Lower lobe of right lung (tissue), 2 donors: Measurements from ENCODE around the gene ZNF212. TPM values are rescaled to one million over a fixed set of nuclear protein-coding genes. Genes with fewer than 3 reads are reported as not detected.

Experiments used
- ATAC-seq, 2 donors: fragments of 200-7000 bp; cut with Tn5 transposase; one replicate each; pipeline ENCODE4 v1.9.1; 2020 to 2022; ENCODE audit warnings: mild to moderate bottlenecking in 2 of 2, moderate library complexity in 2 of 2
- DNase-seq: peaks from one replicate; pipeline ENCODE4 v3.0.0-alpha.2; 2020
- H3K27ac ChIP-seq: fragments of 200-600 bp; one replicate; pipeline ENCODE4 v1.8.0; 2022
- H3K27me3 ChIP-seq: fragments of 200-600 bp; one replicate; pipeline ENCODE4 v1.8.0; 2022; ENCODE audit warnings: low read depth
- H3K36me3 ChIP-seq: fragments of 200-600 bp; one replicate; pipeline ENCODE4 v1.8.0; 2022; ENCODE audit warnings: mild to moderate bottlenecking
- H3K4me1 ChIP-seq: fragments of 200-600 bp; one replicate; pipeline ENCODE4 v1.8.0; 2022
- H3K4me3 ChIP-seq: fragments of 200-600 bp; one replicate; pipeline ENCODE4 v1.8.0; 2022; ENCODE audit warnings: mild to moderate bottlenecking
- H3K9me3 ChIP-seq: fragments of 200-600 bp; one replicate; pipeline ENCODE4 v1.8.0; 2022
- intact Hi-C: fragments of 100-400 bp; cut with DNase I; formaldehyde crosslinking; loops from one replicate; pipeline ENCODE4 v1.11.0; 2022
- total RNA-seq: library from RNA; stranded (reverse); fragmentation: NEBNext Ultra II Directional; extraction: Animal tissue kit (Norgen Biotek cat#: 25700); gene quantifications from one replicate; pipeline ENCODE4 v1.2.1, GENCODE V29; 2021
- TF ChIP-seq, protein P1 (sequence below): fragments of 200-600 bp; IDR thresholded peaks from one replicate; pipeline ENCODE4 v1.8.0; 2022; ENCODE audit warnings: antibody characterized with exemption, mild to moderate bottlenecking
- donor health status: DM: no; HTN: yes; CAD: no; lungs with severe emphysema.

Gene ZNF212
- total RNA-seq, 1 donor from 2014 or later: 10.5 TPM

DNA sequence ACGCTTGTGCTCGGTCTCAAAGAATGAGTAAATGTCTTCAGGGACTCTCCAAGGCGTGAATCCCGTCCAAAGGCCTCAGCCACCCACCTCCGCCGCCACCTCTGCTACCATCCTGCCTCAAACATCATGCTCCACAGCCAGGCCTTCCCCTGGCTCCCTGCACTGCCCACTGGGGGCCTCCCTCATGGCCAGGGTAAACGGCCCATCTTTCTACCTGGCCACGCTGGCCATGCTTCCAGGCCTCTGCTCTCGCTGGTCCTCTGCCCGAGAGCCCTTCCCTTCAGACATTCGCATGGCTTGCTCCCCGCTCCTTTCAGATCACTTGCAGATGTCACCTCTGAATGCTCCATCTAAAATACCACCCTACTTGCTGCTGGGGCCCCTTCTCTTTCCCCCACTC lies 62.8 kb downstream of the ZNF212 start:
- no peaks in the 10 kb centered on the region for H3K27me3 ChIP-seq
- H3K9me3 ChIP-seq: no peaks in the 10 kb centered on the region
- H3K4me1 ChIP-seq: no peaks in the 10 kb centered on the region
- ATAC-seq (no peak), DNase-seq (no peak)
- H3K27ac ChIP-seq: no peak overlapping the region
- TF ChIP-seq, protein P1, sequence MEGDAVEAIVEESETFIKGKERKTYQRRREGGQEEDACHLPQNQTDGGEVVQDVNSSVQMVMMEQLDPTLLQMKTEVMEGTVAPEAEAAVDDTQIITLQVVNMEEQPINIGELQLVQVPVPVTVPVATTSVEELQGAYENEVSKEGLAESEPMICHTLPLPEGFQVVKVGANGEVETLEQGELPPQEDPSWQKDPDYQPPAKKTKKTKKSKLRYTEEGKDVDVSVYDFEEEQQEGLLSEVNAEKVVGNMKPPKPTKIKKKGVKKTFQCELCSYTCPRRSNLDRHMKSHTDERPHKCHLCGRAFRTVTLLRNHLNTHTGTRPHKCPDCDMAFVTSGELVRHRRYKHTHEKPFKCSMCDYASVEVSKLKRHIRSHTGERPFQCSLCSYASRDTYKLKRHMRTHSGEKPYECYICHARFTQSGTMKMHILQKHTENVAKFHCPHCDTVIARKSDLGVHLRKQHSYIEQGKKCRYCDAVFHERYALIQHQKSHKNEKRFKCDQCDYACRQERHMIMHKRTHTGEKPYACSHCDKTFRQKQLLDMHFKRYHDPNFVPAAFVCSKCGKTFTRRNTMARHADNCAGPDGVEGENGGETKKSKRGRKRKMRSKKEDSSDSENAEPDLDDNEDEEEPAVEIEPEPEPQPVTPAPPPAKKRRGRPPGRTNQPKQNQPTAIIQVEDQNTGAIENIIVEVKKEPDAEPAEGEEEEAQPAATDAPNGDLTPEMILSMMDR: no peak
- H3K36me3 ChIP-seq: no peaks in the 10 kb centered on the region
- intact Hi-C loops: no loop called here
- H3K4me3 ChIP-seq: no peak overlapping the region

DNA sequence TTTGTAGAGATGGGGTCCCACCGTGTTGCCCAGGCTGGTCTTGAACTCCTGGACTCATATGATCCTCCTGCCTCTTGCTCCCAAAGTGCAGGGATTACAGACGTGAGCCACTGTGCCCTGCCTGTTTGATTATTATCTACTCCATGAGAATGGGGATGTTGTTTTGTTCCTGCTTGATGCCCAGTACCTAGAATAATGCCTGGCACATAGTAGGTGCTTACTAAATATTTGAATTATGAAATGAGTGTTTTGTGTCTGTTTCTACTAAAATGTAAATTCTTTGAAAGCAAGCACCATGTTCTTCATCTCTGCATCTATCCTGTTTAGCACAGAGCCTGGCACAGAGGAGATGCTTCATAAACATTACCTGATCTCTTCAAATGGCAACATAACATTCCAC lies 63.4 kb downstream of the ZNF212 start:
- H3K27ac ChIP-seq: no peak overlapping the region
- intact Hi-C loops: no loop called here
- no peaks in the 10 kb centered on the region for H3K9me3 ChIP-seq
- ATAC-seq: no peak
- H3K36me3 ChIP-seq: no peaks in the 10 kb centered on the region
- no peak overlapping the region for H3K4me3 ChIP-seq
- DNase-seq: no peak
- TF ChIP-seq, protein P1: no peak
- no peaks in the 10 kb centered on the region for H3K4me1 ChIP-seq
- H3K27me3 ChIP-seq: no peaks in the 10 kb centered on the region

DNA sequence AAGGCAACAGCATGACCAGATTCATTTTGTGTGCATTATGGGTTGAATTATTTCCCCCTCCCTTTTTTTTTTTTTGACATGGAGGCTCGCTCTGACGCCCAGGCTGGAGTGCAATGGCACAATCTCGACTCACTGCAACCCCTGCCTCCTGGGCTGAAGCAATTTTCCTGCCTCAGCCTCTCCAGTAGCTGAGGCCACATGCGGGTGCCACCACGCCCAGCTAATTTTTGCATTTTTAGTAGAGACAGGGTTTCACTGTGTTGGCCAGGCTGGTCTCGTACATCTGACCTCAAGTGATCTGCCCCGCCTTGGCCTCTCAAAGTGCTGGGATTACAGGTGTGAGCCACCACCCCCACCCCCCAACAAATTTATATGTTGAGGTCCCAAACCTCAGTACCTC lies 64.6 kb downstream of the ZNF212 start:
- Histone ChIP-seq H3K4me3 (no peak overlapping the region), H3K36me3 (no peaks in the 10 kb centered on the region), H3K27me3 (no peaks in the 10 kb centered on the region), H3K27ac (no peak overlapping the region), H3K9me3 (no peaks in the 10 kb centered on the region), H3K4me1 (no peaks in the 10 kb centered on the region)
- DNase-seq (no peak), ATAC-seq (no peak)
- intact Hi-C loops: no loop called here
- TF ChIP-seq, protein P1: no peak

Other genes starting within 250 kb of the ZNF212 start
- 123 TPM for gene PDIA4, start 211.1 kb upstream of the ZNF212 start, total RNA-seq
- gene ZNF786, start 148.9 kb upstream of the ZNF212 start, total RNA-seq: 5.4 TPM
- 1.2 TPM for gene ZNF425, start 113.3 kb upstream of the ZNF212 start, total RNA-seq
- gene ZNF398, start 92.2 kb upstream of the ZNF212 start, total RNA-seq: 13.2 TPM
- gene ZNF282, start 44.1 kb upstream of the ZNF212 start, total RNA-seq: 20.9 TPM
- gene ZNF783, start 22.5 kb downstream of the ZNF212 start, total RNA-seq: 15.1 TPM
- 8.6 TPM for gene ZNF777, start 221.4 kb downstream of the ZNF212 start, total RNA-seq